ENCODE data around the gene PLA2G6.

DNA sequence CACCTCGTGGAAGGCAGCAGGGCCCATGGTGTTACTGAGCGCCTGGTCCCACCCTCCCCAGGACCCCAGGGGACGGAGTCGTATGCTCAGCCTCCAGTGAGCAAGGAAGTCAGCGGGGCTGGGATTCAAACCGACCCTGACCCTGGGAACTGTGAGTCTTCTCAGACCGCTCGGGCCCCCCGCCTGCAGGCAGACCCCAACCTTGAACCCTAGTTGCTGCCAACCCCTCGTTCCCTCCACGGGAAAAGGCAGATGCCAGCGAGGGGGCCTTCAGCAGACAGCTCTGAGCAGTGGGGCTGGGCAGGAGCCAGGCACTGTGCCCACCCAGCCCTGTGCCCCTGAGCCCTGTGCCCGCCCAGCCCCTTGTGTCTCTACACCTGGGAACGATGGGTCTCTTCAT lies 104.0 kb downstream of the PLA2G6 start:
- TF ChIP-seq, protein P1, sequence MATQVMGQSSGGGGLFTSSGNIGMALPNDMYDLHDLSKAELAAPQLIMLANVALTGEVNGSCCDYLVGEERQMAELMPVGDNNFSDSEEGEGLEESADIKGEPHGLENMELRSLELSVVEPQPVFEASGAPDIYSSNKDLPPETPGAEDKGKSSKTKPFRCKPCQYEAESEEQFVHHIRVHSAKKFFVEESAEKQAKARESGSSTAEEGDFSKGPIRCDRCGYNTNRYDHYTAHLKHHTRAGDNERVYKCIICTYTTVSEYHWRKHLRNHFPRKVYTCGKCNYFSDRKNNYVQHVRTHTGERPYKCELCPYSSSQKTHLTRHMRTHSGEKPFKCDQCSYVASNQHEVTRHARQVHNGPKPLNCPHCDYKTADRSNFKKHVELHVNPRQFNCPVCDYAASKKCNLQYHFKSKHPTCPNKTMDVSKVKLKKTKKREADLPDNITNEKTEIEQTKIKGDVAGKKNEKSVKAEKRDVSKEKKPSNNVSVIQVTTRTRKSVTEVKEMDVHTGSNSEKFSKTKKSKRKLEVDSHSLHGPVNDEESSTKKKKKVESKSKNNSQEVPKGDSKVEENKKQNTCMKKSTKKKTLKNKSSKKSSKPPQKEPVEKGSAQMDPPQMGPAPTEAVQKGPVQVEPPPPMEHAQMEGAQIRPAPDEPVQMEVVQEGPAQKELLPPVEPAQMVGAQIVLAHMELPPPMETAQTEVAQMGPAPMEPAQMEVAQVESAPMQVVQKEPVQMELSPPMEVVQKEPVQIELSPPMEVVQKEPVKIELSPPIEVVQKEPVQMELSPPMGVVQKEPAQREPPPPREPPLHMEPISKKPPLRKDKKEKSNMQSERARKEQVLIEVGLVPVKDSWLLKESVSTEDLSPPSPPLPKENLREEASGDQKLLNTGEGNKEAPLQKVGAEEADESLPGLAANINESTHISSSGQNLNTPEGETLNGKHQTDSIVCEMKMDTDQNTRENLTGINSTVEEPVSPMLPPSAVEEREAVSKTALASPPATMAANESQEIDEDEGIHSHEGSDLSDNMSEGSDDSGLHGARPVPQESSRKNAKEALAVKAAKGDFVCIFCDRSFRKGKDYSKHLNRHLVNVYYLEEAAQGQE (IDR thresholded peaks at IDR 0.05; ENCODE audit: insufficient read depth in 1 of 2, low read depth in 2 of 2, low read length in 2 of 2) = no peak
- no peak for TF ChIP-seq POLR2AphosphoS5 (IDR thresholded peaks at IDR 0.05; ENCODE audit: low read depth, low read length)
- no peak for TF ChIP-seq TAF1 (IDR thresholded peaks at IDR 0.05; ENCODE audit: borderline replicate concordance, insufficient read depth, low read length)
- no peak for TF ChIP-seq FOXP2 (optimal IDR thresholded peaks at IDR 0.05; ENCODE audit: borderline replicate concordance, extremely low read depth, extremely low read length, insufficient read depth)
- TF ChIP-seq SIN3A (IDR thresholded peaks at IDR 0.05; ENCODE audit: borderline replicate concordance, insufficient read depth, low read length) = no peak
